Midbrain (tissue), 1 donor: ENCODE results near the gene WASL.
"Not testable (repeated sequence)": the region's sequence is repeated elsewhere in the genome, so short reads cannot be mapped to it uniquely, and the experiment has no call there.

Experiments
- DNase-seq: peaks from one replicate; lab custom pipeline; 2025; lab: John Stamatoyannopoulos, UW

Gene WASL

DNA sequence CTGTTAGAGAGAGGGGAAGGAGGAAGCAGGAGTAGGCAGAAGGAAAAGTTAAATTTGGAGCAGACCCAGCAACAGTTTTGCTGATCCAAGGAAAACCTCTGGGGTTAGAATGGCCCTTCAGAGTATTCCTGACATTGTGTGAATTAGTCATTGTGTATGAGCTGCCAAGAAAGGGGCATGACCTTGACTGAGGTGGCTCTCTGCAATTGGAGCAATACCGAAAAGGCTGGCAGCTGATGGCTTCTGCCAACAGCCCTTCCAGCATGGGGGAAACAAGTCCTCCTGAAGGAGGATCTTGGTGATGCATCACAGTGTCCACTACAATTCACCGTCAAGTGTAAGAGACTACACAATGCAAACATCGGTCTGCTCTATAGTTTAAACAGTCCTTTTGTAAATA lies 20.6 kb upstream of the WASL start:
- DNase-seq: no peak

DNA sequence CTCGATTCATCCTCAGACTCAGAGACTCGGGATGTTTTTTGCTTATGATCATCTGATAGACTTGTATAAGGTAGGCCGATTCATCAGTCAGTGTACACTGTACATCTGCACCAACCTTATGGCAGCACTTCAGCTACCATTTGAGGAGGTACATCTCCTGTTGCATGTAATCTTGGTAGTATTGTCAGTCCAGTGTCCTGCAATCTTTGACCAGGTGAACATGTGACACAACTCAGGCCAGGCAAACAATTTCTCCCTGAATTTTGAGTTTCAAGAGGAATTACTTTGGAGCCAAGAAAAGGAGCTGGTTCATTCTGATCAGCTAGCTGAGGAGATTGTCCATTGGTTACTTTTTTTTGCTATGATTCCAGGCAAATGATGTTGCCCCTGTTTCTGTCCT lies 19.7 kb upstream of the WASL start:
- no peak for DNase-seq

- no peak for DNase-seq
Measured at GRCh38 chr7:123763191-123763661, 14.4 kb upstream of the WASL start.

GRCh38 chr7:123761729-123762128 lies 12.9 kb upstream of the WASL start:
- DNase-seq: no peak

GRCh38 chr7:123757095-123757494 lies 8.3 kb upstream of the WASL start:
- DNase-seq: no peak

- DNase-seq: no peak
Measured at GRCh38 chr7:123755338-123755737, 6.5 kb upstream of the WASL start.

DNA sequence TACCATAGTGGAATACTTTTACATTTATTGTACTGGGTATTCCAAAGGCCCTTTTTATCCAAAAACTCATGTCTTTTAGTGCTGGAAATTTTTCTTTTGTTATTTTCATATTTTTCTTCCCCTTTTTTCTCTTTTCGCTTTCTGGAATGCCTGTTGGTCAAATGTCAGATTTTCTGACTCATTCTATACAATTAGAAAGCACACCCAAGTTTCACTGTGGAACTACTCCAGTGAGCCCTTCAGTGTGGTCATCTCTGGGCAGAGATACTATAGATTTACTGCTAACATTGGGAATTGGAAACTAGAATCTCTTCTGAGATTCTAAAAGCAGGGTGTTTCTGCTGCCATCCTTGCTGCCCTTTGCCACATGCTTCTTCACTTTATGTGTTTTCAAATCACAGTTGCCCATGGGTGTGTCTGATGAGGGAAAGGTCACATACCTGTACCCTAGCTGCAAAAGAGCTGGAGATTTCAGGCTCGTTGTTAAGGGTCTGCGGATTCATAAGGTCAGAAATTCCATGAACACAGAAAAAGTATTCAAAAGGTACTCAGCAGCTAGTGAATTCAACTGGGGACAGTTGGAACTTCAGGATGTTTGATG lies 5.6 kb upstream of the WASL start:
- no peak for DNase-seq

GRCh38 chr7:123752534-123752933 lies 3.7 kb upstream of the WASL start:
- DNase-seq: no peak

DNA sequence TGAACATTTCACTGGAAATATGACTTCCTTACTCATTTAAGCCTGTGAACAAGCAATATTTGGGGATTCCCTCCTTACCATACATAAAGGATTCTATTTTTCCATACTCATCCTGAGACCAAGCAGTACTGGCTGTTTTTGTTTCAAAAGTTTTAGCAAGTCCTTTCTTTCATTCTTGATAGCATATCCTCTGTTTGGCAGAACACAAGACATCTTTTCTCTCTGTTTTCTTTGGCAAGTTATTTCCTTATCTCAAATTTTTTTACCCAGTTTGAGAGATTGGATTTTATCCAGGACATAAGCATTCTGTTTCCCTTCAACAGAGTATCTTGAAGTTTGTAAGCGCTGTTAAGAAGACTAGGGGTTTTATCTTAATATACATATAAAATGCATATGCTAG lies 3.0 kb upstream of the WASL start:
- DNase-seq: no peak

DNA sequence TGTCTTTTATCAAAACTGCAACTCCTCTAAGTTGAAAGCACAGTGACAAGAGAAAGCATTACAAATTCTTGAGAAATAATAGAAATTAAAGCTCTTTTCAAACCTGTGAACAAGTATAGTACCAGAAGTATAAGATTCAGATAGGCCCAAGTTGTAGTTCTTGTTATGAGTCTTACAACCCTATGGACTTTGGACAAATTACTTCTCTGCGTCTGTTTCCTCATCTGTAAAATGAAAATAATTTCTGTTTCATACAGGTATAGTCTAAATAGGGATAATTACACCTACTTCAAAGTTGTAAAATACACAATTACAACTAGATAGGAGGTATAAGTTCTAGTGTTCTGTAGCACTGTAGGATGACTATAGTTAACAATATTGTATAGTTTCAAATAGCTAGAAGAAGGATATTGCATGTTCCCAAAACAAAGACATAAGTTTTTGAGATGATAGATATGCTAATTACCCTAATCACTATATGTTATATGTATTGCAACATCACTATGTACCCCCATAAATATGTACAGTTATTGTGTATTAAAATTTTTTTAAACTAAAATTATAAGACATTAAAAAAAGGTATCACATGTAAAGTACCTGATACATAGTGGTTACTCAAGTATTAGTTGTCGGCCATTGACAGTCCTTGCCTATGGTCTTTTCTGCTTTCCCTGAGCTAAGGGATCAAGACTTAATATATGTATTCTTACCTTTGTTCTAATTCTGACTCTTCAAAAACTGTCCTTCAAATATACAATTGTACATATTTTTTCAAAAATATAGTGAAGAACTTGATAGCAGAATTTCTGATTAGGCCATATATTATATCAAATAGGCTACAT lies 1.8 kb upstream of the WASL start:
- no peak for DNase-seq

GRCh38 chr7:123749537-123749857 lies 694 bp upstream of the WASL start:
- no peak for DNase-seq

DNA sequence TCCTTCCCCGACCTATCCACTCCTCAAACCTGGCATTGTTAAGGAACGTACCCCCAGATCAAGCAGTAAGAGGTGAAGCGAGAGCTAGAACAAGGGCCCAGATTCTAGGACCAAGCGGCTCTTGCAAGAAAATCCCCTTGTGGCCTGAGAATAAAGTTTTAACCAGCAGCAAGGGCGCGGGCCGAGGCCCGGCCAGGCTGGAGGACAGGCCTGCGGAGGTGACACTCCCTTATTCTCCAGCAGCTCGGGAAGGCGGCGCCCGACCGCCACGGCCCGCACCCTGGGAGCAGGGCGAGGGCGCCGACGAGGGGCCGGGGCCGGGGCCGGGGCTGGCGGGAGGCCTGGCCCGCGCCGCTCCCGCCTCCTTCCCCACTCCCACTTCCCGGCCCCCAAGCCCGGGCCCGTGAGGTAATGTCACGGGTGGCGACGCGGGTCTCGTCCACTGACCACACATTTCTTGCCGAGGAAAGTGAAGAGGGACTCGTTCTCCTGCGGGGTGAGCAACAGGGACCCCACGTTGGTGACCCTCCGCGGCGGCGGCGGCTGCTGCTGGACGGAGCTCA lies 551 bp downstream of the WASL start:
- no peak for DNase-seq

DNA sequence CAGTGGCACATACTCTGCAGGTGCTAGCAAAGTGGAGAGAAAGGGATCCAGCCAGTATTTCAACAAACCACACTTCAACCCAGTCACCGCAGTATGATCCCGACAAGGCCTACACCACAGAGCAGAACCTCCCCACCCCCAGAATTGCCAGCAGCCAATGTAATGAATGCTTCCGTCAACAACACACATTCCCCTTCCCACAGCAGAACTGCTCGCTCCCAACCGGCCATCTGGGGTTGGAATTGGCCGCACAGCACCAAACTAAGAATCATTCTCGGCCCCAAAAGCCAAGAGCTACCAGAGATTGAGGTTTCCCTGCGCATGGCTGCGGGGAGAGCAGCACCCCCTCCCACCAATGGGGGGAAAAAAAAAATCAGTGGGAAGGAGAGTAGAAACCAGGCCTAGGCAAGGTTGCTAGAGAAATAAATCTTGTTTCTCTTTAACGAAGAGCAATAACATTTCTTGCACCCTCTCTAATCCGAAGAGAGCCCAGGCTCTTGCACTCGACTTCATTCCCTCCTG lies 1.1 kb downstream of the WASL start:
- peak; percentile 22 for DNase-seq

DNA sequence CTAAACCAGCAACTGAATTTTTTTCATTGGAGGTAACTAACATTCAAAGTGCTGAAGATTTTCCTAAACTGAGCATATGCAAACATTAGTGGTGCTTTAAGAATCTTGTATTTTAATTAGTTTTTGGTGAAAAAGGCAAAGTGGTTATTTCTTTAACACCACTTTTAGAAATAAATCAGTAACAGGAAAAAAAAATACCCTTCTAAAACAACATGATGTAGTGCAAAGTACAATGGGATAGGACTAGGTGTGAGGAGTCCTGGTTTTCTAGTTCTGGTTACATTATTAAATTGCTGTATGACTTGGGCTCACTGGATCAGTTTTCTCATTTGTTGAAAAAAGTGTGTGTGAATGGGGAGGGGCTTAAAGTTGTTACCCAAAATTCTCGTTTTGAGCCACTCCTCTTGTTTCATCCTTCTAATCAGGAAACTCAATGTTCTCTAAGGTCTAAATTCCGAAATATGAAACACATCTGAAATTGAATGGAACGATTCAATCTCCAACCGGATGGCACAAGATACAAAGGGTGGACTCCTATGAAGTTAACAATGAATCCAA lies 1.8 kb downstream of the WASL start:
- no peak for DNase-seq

- no peak for DNase-seq
Measured at GRCh38 chr7:123746055-123746454, 2.7 kb downstream of the WASL start.

- no peak for DNase-seq
Measured at GRCh38 chr7:123745437-123745836, 3.4 kb downstream of the WASL start.

DNA sequence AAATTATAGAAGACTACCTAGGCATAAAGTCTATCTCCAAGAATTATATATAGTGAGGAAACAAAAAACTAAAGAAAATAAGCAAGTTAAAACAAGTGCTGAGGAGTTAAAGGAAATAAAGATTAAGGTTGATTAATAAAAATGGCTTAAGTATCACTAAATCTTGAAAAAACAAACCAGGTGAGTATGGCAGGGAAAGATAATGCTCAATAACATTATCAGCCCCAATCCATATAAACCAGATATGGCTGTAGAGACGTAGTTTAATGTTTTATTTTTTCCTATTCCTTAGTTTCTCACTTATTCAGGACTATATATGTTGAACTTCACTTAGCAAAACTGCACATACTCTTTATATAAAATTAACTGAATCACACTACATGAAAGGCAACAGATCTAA lies 4.4 kb downstream of the WASL start:
- DNase-seq: no peak

DNA sequence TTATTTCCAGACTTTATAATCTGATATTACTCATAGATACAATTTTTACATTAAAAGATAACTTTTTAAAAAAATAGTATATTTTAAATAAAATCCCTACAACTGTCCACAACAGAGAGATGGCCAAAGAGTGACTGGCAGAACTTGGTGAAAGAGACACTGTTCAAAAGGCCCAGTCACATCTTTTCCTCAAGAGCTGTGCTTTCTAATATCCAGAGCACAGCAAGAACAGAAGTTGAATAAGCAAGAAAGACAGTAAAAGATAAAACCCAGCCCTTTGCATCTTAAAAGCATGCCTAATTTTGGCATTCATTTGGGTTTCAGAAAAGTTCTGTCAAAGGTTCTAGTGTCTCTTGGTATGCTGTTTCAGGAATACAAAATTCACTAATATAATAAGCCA lies 6.9 kb downstream of the WASL start:
- DNase-seq: no peak

DNA sequence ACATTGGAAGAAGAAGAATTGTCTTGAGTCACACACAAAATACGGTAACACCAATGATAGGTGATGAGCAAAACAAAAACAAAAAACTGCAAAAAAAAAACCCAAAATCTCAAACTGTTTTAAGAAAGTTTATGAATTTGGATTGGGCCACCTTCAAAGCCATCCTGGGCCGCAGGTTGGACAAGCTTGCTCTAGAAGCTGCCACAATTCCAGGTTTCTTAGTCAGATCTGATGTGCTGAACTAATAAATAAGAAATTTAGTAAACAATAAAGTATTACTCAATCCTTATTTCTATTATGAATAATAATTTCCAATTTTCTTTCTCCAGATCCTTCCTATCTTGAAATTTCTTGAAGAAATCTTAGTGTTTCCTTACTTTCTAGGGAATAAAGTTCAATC lies 10.0 kb downstream of the WASL start:
- DNase-seq: no peak

GRCh38 chr7:123738356-123738755 lies 10.4 kb downstream of the WASL start:
- DNase-seq: no peak

DNA sequence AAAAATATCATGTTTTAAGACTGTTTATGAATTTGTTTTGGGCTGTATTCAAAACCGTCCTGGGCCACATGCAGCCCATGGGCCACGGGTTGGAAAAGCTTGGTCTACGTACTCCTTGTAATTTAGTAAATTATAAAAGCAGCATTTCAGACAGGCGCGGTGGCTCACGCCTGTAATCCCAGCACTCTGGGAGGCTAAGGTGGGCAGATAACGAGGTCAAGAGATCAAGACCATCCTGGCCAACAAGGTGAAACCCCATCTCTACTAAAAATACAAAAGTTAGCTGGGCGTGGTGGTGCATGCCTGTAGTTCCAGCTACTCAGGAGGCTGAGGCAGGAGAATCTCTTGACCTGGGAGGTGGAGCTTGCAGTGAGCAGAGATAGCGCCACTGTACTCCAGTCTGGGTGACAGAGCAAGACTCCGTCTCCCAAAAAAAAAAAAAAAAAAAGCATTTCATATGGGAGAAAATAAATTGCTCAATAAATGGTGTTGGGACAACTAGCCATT lies 11.6 kb downstream of the WASL start:
- DNase-seq: not testable (repeated sequence)

DNA sequence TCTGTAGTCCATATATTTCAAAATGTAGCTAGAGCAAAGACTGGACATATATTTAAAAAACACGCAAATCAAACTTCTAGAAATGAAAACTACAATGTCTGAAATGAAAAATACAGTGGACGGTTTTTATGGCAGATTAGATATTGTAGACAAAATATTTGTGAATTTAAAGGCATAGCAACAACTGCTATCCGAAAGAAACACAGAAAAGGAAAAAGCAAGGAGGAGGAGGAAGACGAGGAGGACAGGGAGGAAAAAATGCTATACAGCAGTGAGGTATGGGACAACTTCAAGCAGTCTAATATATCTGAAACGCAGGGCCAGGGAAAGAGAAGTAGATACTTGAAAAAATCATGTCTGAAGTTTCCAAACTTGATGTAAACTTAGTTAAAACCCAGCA lies 13.3 kb downstream of the WASL start:
- no peak for DNase-seq

GRCh38 chr7:123734498-123734897 lies 14.3 kb downstream of the WASL start:
- DNase-seq: no peak
